NCI-H82 treated with DMSO at 0.1 percent for 48 hours (cell line): ENCODE results near the gene ACTN3.
"Not testable (repeated sequence)": the region's sequence is repeated elsewhere in the genome, so short reads cannot be mapped to it uniquely, and the experiment has no call there.

Experiments
- DNase-seq: peaks from one replicate; lab custom pipeline; 2025; ENCODE audit not compliant: unreplicated experiment; lab: John Stamatoyannopoulos, UW

Gene ACTN3

DNA sequence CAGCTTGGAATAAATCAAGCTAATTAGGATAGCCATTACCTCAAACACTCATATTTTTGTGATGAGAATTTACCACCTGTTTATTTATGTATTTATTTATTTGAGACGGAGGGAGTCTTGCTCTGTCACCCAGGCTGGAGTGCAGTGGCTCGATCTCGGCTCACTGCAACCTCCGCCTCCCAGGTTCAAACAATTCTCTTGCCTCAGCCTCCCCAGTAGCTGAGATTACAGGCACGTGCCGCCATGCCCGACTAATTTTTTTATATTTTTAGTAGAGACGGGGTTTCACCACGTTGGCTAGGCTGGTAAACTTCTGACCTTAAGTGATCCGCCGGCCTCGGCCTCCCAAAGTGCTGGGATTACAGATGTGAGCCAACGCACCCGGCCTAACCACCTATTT lies 1.8 kb upstream of the ACTN3 start:
- DNase-seq, result not testable (repeated sequence)

DNA sequence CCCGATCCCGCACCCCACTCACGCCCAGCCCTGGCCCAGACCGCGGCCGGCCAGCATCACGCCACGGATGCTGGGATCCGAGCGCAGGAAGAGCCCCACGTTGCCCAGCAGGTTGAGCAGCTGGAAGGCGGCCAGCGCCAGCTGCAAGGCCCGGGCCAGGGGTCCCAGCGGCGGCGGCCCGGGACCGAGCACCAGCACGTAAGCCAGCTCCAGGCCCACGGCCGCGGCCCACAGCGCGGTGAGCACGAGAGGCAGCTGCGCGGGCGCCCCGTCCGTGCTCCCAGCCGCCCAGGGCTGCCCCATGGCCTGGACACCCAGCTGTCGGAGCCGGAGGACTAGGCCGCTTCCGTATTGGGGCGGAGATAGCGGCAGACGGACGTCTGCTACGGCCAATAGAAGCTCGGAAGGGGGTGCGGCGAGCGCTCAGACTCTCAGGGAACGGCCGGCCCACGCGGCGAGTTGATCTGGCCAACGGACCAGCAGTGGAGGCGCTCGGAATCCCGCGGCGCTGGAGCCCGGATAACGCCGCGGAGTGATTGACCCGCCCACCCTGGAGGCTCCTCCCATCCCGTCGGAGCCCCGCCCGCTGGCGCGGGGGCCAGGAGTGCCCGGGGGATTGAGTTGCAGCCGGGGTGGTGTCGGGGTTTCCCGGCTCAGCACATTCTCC lies 869 bp upstream of the ACTN3 start, which contains the start of gene ZDHHC24:
ZDHHC24 (minus strand) TSS at position 348 of the 667 bp plus-strand sequence; CDS start at position 303, 45 bp downstream.
- DNase-seq, result peak; percentile 84

DNA sequence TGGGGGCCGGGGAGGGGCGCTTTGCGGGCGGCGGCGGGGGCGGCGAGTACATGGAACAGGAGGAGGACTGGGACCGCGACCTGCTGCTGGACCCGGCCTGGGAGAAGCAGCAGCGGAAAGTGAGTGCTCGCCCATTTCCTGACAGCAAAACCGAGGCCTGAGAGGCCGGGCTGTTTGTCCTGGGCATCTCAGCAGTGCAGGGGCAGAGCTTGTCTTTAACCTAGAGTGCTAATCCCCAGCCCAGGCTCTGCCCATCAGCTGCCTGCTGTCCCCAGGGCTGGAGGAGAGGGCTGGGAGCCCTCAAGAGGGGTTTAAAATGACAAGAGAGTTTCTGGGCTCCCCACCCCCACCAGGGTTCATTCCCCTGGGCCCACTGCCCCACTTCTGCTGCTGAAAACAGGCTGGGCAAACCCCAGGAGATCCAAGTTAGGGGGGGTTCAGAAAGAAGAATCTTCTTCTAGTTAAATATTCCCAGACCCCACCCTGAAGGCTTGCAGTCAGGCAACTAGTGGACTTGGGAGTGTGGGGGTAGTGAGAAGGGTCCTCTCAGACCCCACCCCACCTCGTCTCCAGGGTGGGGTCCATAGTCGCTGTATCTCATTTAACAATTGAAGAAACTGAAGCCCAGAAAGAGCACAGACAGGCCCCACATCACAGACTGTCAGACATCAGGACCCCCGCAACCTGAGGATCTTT lies 411 bp downstream of the ACTN3 start:
- DNase-seq, result no peak

DNA sequence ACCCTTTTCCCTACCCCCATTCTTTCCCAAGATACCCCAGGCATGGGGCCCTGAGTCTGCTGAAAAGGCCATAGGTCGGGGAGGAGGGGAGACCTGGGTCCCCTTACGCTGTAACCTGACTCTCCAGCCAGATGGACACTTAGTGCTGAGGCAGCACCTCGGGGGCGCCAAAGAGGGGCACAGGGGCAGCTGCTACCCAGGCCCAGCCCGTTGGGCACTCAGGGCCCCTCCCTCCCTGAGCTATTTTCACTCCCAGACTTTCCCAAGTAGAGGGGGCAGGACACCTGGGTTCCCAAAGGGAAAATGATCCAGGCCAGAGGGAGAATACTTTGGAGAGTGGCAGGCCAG lies 933 bp downstream of the ACTN3 start:
- no peak for DNase-seq

DNA sequence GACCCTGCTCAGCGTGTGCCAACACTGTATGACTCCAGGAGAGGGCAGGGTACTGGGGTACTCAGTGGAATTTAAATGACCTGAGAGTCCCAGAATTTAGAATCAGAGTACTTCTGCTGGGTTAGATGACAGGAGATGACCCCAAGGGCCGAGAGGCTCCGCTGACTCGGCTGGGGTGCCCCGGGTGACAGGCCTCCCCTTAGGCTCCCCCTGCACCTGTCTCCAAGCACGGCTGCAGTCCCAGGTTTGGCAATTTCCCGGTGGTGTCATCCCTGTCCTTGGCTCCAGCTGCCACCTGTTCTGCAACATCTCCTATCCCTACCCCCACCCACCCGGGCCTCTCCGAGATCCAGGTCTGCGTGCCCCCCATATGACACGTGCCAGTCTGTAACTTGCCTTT lies 1.3 kb downstream of the ACTN3 start:
- DNase-seq, result no peak

DNA sequence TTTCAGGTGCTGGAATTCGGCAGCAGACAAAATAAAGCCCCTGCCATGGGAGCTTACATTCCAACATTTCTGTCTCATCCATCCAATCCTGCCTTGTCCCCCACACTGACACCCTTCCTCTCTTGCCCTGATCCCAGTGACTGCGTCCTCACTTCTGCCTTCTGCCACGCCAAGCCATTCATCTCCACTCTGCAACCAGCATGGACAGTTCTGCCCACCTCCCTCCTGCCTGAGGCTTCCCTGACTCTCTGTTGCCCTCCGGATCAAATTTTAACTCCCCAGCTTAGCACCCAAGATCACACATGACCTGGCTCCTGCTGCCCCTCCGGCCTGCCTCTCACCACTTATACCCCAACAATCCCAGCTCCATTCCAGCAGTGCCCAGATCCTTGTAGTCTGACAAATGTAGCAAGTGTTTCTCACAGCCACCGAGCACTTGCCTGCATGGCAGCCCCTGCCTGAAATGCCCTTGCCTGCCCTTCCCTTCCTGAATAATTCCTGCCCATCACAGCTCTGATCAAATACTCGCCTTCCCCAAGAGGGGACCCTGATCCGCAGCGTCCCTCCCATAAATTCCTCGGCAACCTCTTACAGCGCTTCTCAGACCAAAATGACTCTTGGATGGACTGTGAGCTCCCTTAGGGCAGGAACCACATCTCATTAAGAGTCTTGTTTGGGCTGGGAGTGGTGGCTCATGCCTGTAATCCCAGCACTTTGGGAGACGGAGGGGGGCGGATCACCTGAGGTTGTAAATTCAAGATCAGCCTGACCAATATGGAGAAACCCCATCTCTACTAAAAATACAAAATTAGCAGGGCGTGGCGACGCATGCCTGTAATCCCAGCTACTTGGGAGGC lies 2.3 kb downstream of the ACTN3 start:
- DNase-seq, result no peak

DNA sequence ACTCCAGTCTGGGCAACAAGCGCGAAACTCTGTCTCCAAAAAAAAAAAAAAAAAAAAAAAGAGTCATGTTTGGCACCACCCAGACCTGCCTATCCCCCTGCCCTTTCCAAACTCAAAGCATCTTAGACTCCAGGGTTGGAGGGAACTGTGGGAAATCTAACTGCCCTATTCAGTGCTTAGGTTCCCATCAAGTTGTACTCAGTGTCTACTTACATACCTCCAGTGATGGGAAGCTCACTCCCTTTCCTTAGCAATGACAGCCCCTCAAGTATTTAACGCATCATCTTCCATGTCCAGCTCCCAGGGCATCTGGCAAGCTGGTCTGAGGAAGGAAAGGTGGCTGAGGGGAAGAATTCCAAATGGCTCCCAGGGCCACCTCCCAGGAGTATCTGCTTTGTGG lies 3.0 kb downstream of the ACTN3 start:
- DNase-seq, result no peak

DNA sequence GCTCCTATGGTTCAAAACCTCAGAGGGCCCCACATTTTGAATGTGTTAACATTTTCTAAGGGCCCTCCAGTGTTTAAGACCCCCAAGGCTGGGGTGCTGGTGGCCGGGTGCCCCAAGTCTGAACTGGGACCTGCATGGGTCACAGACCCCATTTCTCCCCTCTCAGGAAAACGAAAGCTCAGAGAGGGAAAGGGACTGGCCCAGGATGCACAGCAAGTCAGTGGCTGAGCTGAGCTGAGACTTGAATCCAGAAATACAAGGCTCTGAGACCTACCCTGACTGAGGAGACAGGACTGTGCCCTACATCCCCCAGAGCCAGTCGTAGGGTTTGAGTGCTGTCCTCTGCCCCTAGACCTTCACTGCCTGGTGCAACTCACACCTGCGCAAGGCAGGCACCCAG lies 4.2 kb downstream of the ACTN3 start:
- no peak for DNase-seq

DNA sequence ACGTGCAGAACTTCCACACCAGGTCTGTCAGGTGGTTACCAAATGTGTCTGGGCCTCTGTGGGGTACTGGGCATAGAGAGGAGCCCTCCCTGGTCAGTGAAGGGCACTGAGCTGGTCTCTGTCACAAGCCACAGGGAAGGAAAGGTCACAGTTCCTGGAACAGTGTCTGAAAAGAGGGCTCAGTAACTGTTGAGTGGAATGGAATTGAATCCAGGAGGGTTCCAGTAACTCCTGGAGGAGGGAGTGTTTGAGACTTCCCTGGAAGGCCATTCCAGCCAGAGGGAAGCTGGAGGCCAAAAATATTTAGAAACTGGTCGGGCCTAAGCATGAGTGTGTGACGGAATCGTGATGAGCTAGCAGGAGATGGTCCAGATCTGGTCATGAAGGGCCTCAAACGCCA lies 7.9 kb downstream of the ACTN3 start:
- no peak for DNase-seq

DNA sequence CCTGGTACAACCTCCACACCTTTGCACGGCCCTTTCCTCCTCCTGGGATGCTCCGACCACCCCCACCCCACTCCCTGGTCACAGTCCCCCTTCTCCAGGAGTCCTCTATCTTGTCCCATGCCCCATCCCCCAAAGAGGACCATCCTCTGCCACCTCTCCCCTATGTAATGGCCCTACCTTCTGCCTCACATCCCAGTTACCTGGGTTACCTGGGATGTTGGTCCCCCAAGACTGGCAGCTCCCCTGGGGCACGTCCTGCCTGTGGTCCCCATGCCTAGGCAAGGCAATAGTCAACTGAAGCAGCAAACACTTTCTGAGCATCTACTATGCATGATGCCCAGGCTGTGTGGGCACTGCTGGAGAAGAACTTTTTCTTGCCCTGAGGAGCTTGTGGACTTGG lies 8.7 kb downstream of the ACTN3 start:
- DNase-seq, result no peak

DNA sequence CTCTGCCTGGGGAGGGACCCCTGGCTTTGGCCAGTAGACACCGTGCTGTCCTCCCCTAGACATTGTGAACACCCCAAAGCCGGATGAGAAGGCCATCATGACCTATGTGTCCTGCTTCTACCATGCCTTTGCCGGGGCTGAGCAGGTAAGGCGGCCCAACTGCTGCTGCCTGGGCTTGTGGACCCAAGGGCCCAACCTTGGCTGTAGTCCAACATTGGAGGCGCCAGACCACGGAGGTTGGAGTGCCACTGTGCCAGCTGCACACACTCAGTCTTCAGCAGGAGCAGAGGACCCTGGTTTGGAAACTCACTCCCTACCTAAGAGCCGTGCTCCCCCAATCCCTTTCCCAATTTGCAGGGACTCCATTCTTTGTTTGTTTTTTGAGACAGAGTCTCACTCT lies 9.4 kb downstream of the ACTN3 start:
- DNase-seq, result no peak

DNA sequence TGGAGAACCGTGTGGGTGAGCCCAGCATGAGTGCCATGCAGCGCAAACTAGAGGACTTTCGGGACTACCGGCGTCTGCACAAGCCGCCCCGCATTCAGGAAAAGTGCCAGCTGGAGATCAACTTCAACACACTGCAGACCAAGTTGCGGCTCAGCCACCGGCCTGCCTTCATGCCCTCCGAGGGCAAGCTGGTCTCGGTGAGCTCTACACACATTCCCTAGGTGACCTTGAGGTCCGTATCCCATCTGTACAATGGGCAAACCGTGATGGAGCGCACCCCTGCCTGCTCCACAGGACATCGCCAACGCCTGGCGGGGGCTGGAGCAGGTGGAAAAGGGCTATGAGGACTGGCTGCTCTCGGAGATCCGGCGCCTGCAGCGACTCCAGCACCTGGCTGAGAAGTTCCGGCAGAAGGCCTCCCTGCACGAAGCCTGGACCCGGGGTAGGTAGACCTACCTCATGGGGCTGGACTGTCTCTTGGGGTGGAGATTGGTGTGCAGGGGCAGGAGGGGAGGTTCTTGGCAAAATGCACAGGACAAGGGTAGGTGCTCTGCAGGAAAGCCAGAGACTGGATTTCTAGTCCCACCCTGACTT lies 11.1 kb downstream of the ACTN3 start:
- DNase-seq, result no peak

DNA sequence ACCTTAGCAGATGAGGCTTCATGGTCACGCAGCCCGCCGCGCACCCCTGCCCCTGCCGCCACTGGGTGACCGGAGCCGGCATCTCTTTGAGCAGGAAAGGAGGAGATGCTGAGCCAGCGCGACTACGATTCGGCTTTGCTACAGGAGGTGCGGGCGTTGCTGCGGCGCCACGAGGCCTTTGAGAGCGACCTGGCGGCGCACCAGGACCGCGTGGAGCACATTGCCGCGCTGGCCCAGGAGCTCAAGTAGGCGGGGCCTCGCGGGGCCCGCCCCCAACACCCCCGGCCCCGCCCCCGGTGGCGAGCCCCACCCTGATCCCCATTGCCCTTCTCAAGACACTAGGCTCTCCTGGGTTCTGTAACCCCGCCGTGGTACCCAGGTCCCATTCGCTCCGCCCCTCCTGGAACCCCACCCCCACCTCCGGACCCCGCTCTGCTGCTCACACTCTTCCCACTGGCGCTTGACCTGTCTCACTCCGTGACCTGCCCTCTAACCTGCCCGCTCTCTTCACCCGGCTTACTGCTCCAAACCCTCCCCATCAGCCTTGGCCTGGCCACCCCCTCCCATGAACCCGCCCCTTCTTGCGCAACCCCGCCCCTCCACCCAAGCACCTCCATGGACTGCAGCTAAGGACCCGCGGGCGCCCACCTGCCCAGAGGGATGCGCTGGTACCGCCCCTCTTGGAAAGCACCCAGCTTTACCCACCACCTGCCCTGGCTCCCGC lies 12.6 kb downstream of the ACTN3 start:
- no peak for DNase-seq

DNA sequence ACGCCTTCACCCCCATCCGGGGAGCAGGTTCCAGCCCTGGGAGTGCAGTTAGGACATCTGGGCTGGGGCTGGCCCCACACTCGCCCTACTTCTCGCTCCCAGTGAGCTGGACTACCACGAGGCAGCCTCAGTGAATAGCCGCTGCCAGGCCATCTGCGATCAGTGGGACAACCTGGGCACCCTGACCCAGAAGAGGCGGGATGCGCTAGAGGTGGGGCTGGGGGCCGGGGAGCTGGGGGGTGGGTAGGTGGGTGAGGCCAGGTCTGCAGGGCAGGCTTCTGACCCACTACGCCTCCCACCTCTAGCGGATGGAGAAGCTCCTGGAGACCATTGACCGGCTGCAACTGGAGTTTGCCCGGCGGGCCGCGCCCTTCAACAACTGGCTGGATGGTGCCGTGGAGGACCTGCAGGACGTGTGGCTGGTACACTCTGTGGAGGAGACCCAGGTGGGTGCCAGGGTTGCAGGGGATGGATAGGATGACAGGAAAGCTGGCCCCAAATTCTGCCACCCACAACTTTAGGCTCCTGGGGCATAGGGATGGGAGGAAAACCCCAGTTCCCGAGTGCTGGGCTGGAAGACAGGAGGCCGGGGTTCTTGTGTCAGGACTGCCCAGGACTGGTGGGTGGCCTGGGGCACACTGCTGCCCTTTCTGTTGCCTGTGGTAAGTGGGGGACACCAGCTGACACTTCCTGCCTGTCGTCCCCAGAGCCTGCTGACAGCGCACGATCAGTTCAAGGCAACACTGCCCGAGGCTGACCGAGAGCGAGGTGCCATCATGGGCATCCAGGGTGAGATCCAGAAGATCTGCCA lies 13.4 kb downstream of the ACTN3 start:
- DNase-seq, result no peak

DNA sequence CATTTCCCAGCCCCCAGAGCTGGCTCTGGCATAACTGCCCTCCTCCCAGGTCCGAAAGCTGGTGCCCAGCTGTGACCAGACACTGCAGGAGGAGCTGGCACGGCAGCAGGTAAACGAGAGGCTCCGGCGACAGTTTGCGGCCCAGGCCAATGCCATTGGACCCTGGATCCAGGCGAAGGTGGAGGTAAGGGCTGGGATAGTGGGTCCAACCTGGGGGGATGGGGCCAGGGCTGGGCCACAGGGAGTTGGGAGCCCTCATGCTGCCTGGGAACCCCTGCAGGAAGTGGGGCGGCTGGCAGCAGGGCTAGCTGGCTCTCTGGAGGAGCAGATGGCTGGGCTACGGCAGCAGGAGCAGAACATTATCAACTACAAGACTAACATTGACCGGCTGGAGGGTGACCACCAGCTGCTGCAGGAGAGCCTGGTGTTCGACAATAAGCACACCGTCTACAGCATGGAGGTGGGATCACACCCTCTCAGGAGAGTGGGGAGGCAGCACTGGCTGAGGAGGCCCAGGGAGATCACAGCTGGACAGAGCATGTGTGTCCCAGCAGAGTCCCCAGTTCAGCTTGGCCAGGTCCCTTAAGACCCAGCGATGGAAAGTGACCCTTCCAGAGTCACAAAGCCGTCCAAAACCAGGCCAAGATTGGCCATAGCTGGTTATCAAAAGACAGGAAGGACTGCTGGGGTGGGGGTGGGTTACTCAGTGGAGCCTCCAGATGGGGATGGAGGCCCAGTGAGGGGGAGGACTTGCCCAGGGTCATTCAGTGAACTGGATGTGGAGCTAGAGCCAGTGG lies 14.7 kb downstream of the ACTN3 start:
- DNase-seq, result no peak

DNA sequence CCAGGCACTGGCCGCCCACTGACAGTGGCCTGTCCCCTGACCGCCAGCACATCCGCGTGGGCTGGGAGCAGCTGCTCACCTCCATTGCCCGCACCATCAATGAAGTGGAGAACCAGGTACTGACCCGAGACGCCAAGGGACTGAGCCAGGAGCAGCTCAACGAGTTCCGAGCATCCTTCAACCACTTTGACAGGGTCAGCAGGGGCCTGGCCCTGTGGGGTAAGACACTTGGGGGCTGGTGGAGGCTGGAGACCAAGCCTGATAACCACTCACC lies 15.2 kb downstream of the ACTN3 start:
- DNase-seq, result no peak

DNA sequence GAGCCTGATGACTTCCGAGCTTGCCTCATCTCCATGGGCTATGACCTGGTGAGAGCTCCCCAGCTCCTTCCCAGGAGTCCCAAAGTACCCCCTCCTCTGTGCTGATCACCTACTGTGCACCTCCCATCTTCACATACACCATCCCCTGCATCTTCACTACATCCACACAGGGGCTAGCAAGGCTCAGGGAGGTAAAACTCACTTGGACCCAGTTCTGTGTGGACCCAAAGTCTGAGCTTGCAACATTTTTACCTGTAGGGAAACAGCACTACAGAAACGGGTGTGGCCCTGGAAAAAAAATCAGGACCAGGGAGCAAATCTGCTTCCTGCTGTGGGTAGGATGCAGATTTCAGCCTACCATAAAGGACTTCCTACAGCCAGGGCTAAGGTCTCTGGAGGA lies 15.6 kb downstream of the ACTN3 start:
- no peak for DNase-seq

DNA sequence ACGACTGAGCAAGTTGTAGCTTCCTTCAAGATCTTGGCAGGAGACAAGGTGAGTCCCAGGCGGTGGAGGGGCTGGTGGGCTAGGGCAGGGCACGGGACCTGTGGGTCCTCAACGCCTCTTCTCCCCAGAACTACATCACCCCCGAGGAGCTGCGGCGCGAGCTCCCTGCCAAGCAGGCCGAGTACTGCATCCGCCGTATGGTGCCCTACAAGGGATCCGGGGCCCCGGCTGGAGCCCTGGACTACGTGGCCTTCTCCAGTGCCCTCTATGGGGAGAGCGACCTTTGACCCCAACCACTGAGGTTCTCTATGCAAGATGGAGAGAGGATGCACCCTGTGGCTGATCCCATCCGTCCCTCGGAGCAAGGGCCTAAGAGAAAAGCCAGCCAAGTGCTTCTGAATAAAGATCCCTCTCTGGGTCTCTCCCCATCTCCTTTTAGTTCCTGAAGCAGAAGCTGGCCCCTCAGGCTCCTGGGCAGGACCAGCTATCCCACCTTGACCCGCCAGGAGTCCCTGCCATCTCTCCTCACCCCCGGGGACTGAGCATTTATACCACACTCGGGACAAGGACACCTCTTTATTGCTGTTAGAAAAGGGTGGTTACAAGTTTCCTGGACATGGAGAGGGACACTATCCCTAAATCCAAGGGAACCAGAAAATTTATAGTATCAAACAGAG lies 16.3 kb downstream of the ACTN3 start:
- no peak for DNase-seq

DNA sequence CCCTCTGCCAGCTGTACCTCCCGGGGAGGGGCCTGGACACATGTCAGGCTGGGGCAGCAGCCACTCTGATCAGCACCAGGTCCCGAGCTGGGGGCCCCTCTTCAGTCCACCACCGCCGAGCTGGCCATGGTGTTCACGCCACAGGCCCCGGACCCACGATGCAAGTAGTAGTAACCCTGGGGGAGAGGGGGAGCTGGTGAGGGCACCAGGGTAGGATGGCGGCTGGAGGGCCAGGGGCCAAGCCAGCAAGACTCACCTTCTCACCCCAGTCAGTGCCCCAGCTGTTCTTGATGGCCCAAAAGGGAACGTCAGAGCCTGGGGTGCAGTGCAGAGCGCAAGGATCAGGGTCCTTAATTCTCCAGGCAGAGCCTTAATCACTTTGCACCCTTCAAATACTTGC lies 17.1 kb downstream of the ACTN3 start:
- DNase-seq, result no peak
